Ovary (tissue), 9 donors: Measurements from ENCODE around the gene NUTM1. TPM values are rescaled to one million over a fixed set of nuclear protein-coding genes. Genes with fewer than 3 reads are reported as not detected.
"Not testable (repeated sequence)": the region's sequence is repeated elsewhere in the genome, so short reads cannot be mapped to it uniquely, and the experiment has no call there.

Experiments used
- DNase-seq, 5 donors: peaks; one replicate each; pipeline ENCODE4 v3.0.0-alpha.2; 2019 to 2020
- H3K27ac ChIP-seq, 2 donors: fragments of 200-600 bp; one replicate each; pipeline versions ENCODE4 v1.5.1 to v1.8.0; 2019 to 2022
- H3K27me3 ChIP-seq: fragments of 200-600 bp; one replicate; pipeline ENCODE4 v1.8.0; 2022
- H3K36me3 ChIP-seq: fragments of 200-600 bp; sonication (generic); one replicate; pipeline ENCODE4 v1.5.1; 2019
- H3K4me1 ChIP-seq: one replicate; pipeline ENCODE4 v1.8.1; 2013; ENCODE audit warnings: mild to moderate bottlenecking, moderate library complexity; ENCODE audit not compliant: insufficient read depth
- H3K4me3 ChIP-seq: fragments of 200-600 bp; sonication (generic); one replicate; pipeline ENCODE4 v1.5.1; 2017
- H3K9me3 ChIP-seq, 2 donors: fragments of 200-600 bp in 1 of 2; sonication (generic) in 1 of 2; one replicate each; pipeline versions ENCODE4 v1.5.1 to v1.8.1; 2013 to 2019; ENCODE audit warnings: mild to moderate bottlenecking in 1 of 2, moderate library complexity in 1 of 2
- EP300 ChIP-seq: sonication (generic); formaldehyde crosslinking; IDR thresholded peaks from one replicate; pipeline ENCODE4 v1.6.1; 2017; ENCODE audit warnings: antibody characterized with exemption
- POLR2A ChIP-seq: fragments of 450-650 bp; IDR thresholded peaks from one replicate; pipeline ENCODE4 v1.6.1; 2017; ENCODE audit warnings: antibody characterized with exemption, mild to moderate bottlenecking, moderate library complexity
- WGBS, 3 donors: extraction: QIAGEN DNeasy Blood & Tissue Kit in 1 of 3; methylation state at CpG; one replicate each; pipeline versions ENCODE4 v1.1.5 to v1.1.7; 2013 to 2017; 5-methylcytosine and 5-hydroxymethylcytosine counted together
- intact Hi-C, 4 donors: fragments of 100-400 bp; cut with DNase I; formaldehyde crosslinking; loops; one replicate each; pipeline versions ENCODE4 v1.11.0 to v1.15.1; 2022 to 2023
- polyA plus RNA-seq, 2 donors: library from polyadenylated mRNA; stranded (reverse); fragments of 200-250 nt in 1 of 2; fragments of 350-450 nt in 1 of 2; fragmentation: Illumina TruSeq in 1 of 2; extraction: RNeasy Lipid Tissue Mini Kit (QIAGEN cat#74804) in 1 of 2; gene quantifications; one replicate each; pipeline ENCODE4 v1.2.3, GENCODE V29; 2013 to 2014
- total RNA-seq, 7 donors: library from RNA; depleted of rRNA in 2 of 7; stranded (reverse); fragments of >200 nt in 2 of 7; fragmentation: NEBNext Ultra II Directional in 3 of 7; extraction: Animal tissue kit (Norgen Biotek cat#: 25700) in 3 of 7; gene quantifications; one replicate each; pipeline versions ENCODE4 v1.1.0 to v1.2.4, GENCODE V29; 2016 to 2023
- TF ChIP-seq, protein P1 (sequence below), 3 donors: fragments of 450-650 bp in 2 of 3; fragments of 200-600 bp in 1 of 3; IDR thresholded peaks; one replicate each; pipeline versions ENCODE4 v1.5.1 to v1.8.0; 2016 to 2022; ENCODE audit warnings: antibody characterized with exemption in 3 of 3, mild to moderate bottlenecking in 1 of 3
- donor health status: DM: no; HTN: no; CAD: no; lungs with moderate emphysema.
- donor health status: DM: no; HTN: no; CAD: no.
- donor health status: Bipolar disorder and iron deficiency.
- donor health status: DM: yes; HTN: yes; CAD: no.
- donor health status: DM: no; HTN: no; CAD: no.
- donor health status: DM: yes; HTN: yes; CAD: no.

The NUTM1 gene
- total and polyA plus RNA-seq, 9 donors: not detected

DNA sequence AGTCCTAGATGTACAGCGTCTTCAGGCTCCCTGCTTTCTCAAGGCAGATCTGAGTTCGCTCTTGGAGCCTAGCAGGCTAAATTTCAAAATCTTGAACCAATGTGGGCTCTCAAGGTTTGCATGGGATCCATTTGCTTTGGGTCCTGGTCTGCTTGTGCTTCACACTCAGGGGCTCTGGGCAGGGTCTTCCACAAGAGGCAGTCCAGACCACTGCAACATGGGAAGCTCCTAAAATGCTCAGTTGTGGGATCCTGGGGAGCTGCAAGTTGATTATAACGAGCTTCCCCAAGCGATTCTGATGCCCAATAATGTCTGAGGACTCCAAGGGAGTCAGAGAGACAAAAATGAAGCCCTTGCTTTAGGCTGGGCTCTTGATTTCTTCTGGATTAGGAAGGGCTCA lies 6.7 kb downstream of the NUTM1 start:
- no peak for DNase-seq
- TF ChIP-seq, protein P1, sequence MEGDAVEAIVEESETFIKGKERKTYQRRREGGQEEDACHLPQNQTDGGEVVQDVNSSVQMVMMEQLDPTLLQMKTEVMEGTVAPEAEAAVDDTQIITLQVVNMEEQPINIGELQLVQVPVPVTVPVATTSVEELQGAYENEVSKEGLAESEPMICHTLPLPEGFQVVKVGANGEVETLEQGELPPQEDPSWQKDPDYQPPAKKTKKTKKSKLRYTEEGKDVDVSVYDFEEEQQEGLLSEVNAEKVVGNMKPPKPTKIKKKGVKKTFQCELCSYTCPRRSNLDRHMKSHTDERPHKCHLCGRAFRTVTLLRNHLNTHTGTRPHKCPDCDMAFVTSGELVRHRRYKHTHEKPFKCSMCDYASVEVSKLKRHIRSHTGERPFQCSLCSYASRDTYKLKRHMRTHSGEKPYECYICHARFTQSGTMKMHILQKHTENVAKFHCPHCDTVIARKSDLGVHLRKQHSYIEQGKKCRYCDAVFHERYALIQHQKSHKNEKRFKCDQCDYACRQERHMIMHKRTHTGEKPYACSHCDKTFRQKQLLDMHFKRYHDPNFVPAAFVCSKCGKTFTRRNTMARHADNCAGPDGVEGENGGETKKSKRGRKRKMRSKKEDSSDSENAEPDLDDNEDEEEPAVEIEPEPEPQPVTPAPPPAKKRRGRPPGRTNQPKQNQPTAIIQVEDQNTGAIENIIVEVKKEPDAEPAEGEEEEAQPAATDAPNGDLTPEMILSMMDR (IDR thresholded peaks at IDR 0.05): no peak
- TF ChIP-seq POLR2A (no peak), EP300 (no peak)
- intact Hi-C loops: loop anchor here in 2 of 4 donors (5.0 to 10.0 kb wide), 3 partner anchors 95 to 1178 kb away; partner anchors contain the start of gene GOLGA8B (in 1 of the 2)
- Histone ChIP-seq H3K27ac (no peak overlapping the region), H3K36me3 (no peaks in the 10 kb centered on the region), H3K27me3 (no peaks in the 10 kb centered on the region), H3K4me1 (no peaks in the 10 kb centered on the region), H3K4me3 (no peak overlapping the region), H3K9me3 (no peaks in the 10 kb centered on the region)
- 67 to 71% (median 70%) methylated on average over 4 of the region's 4 CpGs for WGBS, 3 donors

- not testable (repeated sequence) for H3K4me1 ChIP-seq, H3K27ac ChIP-seq, H3K9me3 ChIP-seq, DNase-seq, H3K4me3 ChIP-seq, H3K36me3 ChIP-seq, H3K27me3 ChIP-seq
- 86 to 97% (median 94%) methylated on average over 12 of the region's 12 CpGs for WGBS, 3 donors
- intact Hi-C loops: loop anchor here in 1 of 4 donors (10.0 kb wide), 1 partner anchor 98 kb away; no protein-coding TSS in a partner anchor
Measured at GRCh38 chr15:34352996-34353395, 9.9 kb downstream of the NUTM1 start.

DNA sequence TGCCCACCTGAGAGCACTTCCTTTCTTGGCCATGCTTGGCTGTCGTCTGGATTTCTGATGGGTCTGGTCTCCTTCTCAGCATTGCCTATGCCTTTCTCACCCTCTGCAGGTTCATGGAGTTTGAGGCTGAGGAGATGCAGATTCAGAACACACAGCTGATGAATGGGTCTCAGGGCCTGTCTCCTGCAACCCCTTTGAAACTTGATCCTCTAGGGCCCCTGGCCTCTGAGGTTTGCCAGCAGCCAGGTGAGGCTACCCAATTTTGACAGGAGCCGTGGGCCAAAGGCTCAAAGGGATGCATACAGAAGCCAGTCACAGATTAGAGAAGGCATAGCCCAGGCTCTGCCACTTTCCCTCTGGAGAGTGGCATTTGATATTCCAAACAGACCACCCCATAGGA lies 10.5 kb downstream of the NUTM1 start:
- no peaks in the 10 kb centered on the region for H3K27me3 ChIP-seq
- intact Hi-C loops: loop anchor here in 1 of 4 donors (10.0 kb wide), 1 partner anchor 99 kb away; no protein-coding TSS in a partner anchor
- H3K27ac ChIP-seq: no peak overlapping the region
- no peaks in the 10 kb centered on the region for H3K9me3 ChIP-seq
- no peak overlapping the region for H3K4me3 ChIP-seq
- no peak for DNase-seq
- TF ChIP-seq, protein P1 (IDR thresholded peaks at IDR 0.05): no peak
- no peak for TF ChIP-seq POLR2A
- no peak for TF ChIP-seq EP300
- H3K36me3 ChIP-seq: no peaks in the 10 kb centered on the region
- 51 to 75% (median 55%) methylated on average over 2 of the region's 2 CpGs for WGBS, 3 donors
- no peaks in the 10 kb centered on the region for H3K4me1 ChIP-seq

DNA sequence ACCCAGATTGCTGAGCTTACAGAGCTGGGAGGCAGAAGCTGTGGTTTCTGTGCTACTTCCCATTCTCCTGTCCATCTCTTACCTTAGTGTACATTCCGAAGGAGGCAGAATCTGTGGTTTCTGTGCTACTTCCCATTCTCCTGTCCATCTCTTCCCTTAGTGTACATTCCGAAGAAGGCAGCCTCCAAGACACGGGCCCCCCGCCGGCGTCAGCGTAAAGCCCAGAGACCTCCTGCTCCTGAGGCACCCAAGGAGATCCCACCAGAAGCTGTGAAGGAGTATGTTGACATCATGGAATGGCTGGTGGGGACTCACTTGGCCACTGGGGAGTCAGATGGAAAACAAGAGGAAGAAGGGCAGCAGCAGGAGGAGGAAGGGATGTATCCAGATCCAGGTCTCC lies 11.2 kb downstream of the NUTM1 start:
- Histone ChIP-seq H3K9me3 (no peaks in the 10 kb centered on the region), H3K27me3 (no peaks in the 10 kb centered on the region), H3K4me1 (no peaks in the 10 kb centered on the region), H3K36me3 (no peaks in the 10 kb centered on the region), H3K27ac (no peak overlapping the region), H3K4me3 (no peak overlapping the region)
- intact Hi-C loops: loop anchor here in 1 of 4 donors (10.0 kb wide), 1 partner anchor 99 kb away; no protein-coding TSS in a partner anchor
- TF ChIP-seq EP300 (no peak), POLR2A (no peak)
- TF ChIP-seq, protein P1 (IDR thresholded peaks at IDR 0.05): no peak
- DNase-seq: no peak
- WGBS, 3 donors: 94 to 95% (median 94%) methylated on average over 7 of the region's 7 CpGs

DNA sequence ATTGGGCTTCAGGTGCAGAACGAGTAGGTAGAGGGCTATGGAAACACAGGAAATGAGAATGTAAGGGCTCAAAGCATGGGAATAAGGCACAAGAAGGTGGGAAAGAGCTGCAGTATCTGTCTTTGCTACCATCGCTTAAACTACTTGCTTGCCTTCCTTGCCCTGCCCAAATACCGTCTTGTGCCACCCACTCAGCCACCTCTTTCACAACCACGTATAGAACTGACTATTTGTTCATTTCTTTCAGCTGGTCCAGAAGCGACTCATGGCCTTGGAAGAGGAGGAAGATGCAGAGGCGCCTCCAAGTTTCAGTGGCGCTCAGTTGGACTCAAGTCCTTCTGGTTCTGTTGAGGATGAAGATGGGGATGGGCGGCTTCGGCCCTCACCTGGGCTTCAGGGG lies 12.1 kb downstream of the NUTM1 start:
- no peak overlapping the region for H3K4me3 ChIP-seq
- intact Hi-C loops: loop anchor here in 1 of 4 donors (10.0 kb wide), 1 partner anchor 100 kb away; no protein-coding TSS in a partner anchor
- H3K4me1 ChIP-seq: no peaks in the 10 kb centered on the region
- TF ChIP-seq POLR2A: no peak
- TF ChIP-seq, protein P1 (IDR thresholded peaks at IDR 0.05): no peak
- TF ChIP-seq EP300: no peak
- H3K36me3 ChIP-seq: no peaks in the 10 kb centered on the region
- 86 to 91% (median 87%) methylated on average over 9 of the region's 9 CpGs for WGBS, 3 donors
- DNase-seq: no peak
- no peaks in the 10 kb centered on the region for H3K27me3 ChIP-seq
- H3K27ac ChIP-seq: no peak overlapping the region
- no peaks in the 10 kb centered on the region for H3K9me3 ChIP-seq
